Loucy (cell line): ENCODE measurements around the gene PNPLA2.

Source experiments
- H2AFZ ChIP-seq: fragments of 200-600 bp; sonication (generic); 2 replicates; pipeline ENCODE4 v1.6.0; 2016; ENCODE audit warnings: antibody characterized with exemption, mild to moderate bottlenecking, low read length, moderate library complexity
- H3F3A ChIP-seq: fragments of 200-600 bp; 2 replicates; pipeline ENCODE4 v1.6.0; 2016; ENCODE audit warnings: antibody characterized with exemption, low read depth, mild to moderate bottlenecking
- H3K27me3 ChIP-seq: fragments of 200-600 bp; sonication (generic); 2 replicates; pipeline ENCODE4 v1.6.1; 2014; ENCODE audit warnings: low read length, mild to moderate bottlenecking; ENCODE audit not compliant: insufficient read depth, poor library complexity, severe bottlenecking
- H3K36me3 ChIP-seq: fragments of 200-600 bp; sonication (generic); 2 replicates; pipeline ENCODE4 v1.6.1; 2016; ENCODE audit warnings: low read length; ENCODE audit not compliant: insufficient read depth
- H3K4me1 ChIP-seq: fragments of 200-600 bp; sonication (generic); 2 replicates; pipeline ENCODE4 v1.5.1; 2014; ENCODE audit warnings: low read length, mild to moderate bottlenecking; ENCODE audit not compliant: insufficient read depth, poor library complexity, severe bottlenecking
- H3K4me2 ChIP-seq: fragments of 200-600 bp; sonication (generic); 2 replicates; pipeline ENCODE4 v1.6.0; 2014; ENCODE audit warnings: antibody characterized with exemption, low read length, low read depth, mild to moderate bottlenecking; ENCODE audit not compliant: poor library complexity, severe bottlenecking
- H3K4me3 ChIP-seq: fragments of 200-600 bp; sonication (generic); 2 replicates; pipeline ENCODE4 v1.5.1; 2014; ENCODE audit warnings: low read length, mild to moderate bottlenecking, mixed read lengths; ENCODE audit not compliant: poor library complexity, severe bottlenecking
- H3K79me2 ChIP-seq: fragments of 200-600 bp; sonication (generic); 2 replicates; pipeline ENCODE4 v1.6.1; 2014; ENCODE audit warnings: low read length; ENCODE audit not compliant: insufficient read depth
- H3K9ac ChIP-seq: fragments of 200-600 bp; sonication (generic); 2 replicates; pipeline ENCODE4 v1.6.0; 2014; ENCODE audit warnings: mild to moderate bottlenecking, low read depth, low read length, moderate library complexity; ENCODE audit not compliant: poor library complexity, severe bottlenecking
- H3K9me2 ChIP-seq: fragments of 200-600 bp; sonication (generic); replicated peaks from 2 replicates; pipeline ENCODE4 v1.6.1; 2016; ENCODE audit warnings: low read depth, low read length, mixed read lengths
- H3K9me3 ChIP-seq: fragments of 200-600 bp; sonication (generic); 2 replicates; pipeline ENCODE4 v1.6.1; 2014; ENCODE audit warnings: mild to moderate bottlenecking, antibody characterized with exemption, low read length, low read depth; ENCODE audit not compliant: insufficient read depth
- H4K20me1 ChIP-seq: fragments of 200-600 bp; sonication (generic); 2 replicates; pipeline ENCODE4 v1.6.0; 2014; ENCODE audit warnings: antibody characterized with exemption, low read length, mild to moderate bottlenecking; ENCODE audit not compliant: insufficient read depth, poor library complexity, severe bottlenecking
- EZH2phosphoT487 ChIP-seq: fragments of 200-600 bp; IDR thresholded peaks from 2 replicates; pipeline ENCODE4 v1.6.1; 2018; ENCODE audit warnings: antibody characterized with exemption, mild to moderate bottlenecking, moderate library complexity, borderline replicate concordance
- TF ChIP-seq, protein P1 (sequence below): fragments of 200-600 bp; sonication (generic); conservative IDR thresholded peaks from 2 replicates; pipeline ENCODE4 v1.5.1; 2014; ENCODE audit warnings: mild to moderate bottlenecking, antibody characterized with exemption, low read length

PNPLA2 gene

DNA sequence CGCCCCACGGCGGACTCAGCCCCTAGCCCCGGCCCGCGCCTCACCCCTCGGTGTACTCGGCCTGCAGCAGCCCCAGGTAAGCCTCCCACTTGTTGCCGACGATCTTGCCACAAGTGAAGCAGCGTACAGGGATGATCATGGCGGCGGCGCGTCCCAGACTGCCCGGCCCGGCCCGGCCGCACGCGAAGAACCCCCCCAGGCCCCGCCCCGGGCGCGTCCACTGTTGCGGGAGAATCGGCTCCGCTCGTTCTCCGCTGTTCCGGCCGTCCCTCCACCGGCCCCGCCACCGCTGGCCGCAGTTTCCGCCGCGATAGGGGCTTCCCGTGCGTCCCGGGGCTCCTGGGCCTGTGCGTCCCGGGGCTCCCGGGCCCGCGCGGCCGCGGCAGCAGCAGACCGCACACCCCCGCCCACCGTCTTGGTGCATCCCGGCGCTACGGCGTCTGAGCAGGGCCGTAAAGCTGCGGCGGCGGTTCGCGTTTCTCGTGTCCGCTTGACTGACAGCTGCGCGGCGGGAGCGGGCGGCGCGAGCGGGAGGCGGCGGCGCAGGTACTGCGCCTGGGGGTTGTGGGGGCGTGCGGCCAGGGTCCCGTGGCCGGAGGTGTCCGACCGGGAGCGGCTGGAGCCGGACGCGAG lies 23.8 kb downstream of the PNPLA2 start, which contains the start of the genes POLR2L and TSPAN4:
TSS of gene POLR2L (minus strand) at position 160 of the 633 bp plus-strand sequence. CDS start at position 139, 21 bp downstream.
TSS of gene TSPAN4 (plus strand) at position 483 of the 633 bp plus-strand sequence. CDS start 7,453 bp downstream, outside the sequence.
- H3K9me2 ChIP-seq: no peaks in the 10 kb centered on the region
- H3K36me3 ChIP-seq: peaks cover 13% of the 10 kb centered on the region; the same call in 1 of the 2 replicates
- H3F3A ChIP-seq: no peaks in the 10 kb centered on the region
- no peaks in the 10 kb centered on the region for H3K27me3 ChIP-seq
- peak within 1 kb of the TSS; percentile 97 for H3K4me3 ChIP-seq
- H2AFZ ChIP-seq: peak within 1 kb of the TSS; percentile 99
- H3K9ac ChIP-seq: peak within 1 kb of the TSS; percentile 88
- TF ChIP-seq, protein P1, sequence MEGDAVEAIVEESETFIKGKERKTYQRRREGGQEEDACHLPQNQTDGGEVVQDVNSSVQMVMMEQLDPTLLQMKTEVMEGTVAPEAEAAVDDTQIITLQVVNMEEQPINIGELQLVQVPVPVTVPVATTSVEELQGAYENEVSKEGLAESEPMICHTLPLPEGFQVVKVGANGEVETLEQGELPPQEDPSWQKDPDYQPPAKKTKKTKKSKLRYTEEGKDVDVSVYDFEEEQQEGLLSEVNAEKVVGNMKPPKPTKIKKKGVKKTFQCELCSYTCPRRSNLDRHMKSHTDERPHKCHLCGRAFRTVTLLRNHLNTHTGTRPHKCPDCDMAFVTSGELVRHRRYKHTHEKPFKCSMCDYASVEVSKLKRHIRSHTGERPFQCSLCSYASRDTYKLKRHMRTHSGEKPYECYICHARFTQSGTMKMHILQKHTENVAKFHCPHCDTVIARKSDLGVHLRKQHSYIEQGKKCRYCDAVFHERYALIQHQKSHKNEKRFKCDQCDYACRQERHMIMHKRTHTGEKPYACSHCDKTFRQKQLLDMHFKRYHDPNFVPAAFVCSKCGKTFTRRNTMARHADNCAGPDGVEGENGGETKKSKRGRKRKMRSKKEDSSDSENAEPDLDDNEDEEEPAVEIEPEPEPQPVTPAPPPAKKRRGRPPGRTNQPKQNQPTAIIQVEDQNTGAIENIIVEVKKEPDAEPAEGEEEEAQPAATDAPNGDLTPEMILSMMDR: no peak
- TF ChIP-seq EZH2phosphoT487: no peak
- peak within 1 kb of the TSS; percentile 79 for H3K4me2 ChIP-seq
- peaks cover 49% of the 10 kb centered on the region for H3K4me1 ChIP-seq
- H3K79me2 ChIP-seq: peaks cover 31% of the 10 kb centered on the region
- H4K20me1 ChIP-seq: peaks cover 28% of the 10 kb centered on the region
- H3K9me3 ChIP-seq: no peaks in the 10 kb centered on the region

DNA sequence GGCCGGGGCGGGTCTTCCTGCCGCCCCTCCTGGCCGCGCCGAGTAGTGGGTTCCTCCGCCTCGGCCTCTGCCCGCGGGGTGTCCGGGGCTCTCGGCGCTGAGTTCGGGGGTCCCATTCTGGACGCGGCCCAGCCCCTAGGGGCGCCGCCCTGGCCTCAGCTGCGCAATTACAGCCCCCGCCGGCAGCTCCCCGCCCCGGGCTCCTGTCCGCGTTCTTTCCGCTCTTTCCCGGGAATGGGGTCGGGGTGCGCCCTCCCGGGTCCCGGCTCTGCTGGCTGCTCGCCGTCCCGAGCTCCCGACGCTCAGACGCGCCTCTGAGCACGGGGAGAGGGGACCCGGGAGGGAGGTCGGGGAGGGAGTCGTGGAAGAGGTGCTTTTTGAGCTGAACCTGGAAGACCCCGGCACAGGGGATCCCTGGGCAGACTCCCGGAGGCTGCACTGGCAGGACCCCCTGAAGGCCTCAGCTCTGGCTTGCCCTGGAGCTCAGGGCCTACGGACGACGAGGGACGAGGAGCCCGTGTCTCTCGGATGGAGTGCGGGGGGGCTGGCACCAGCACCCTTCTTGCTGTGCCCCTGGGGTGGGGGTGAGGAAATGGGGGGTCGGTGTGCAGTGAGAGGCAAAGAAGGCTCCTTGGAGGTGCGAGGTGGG lies 24.5 kb downstream of the PNPLA2 start:
- peak overlapping the region; percentile 79 for H3K4me2 ChIP-seq
- peak overlapping the region; percentile 99 for H2AFZ ChIP-seq
- H3K4me3 ChIP-seq: peak overlapping the region; percentile 97
- H3K36me3 ChIP-seq: peaks cover 13% of the 10 kb centered on the region; the same call in 1 of the 2 replicates
- no peaks in the 10 kb centered on the region for H3K27me3 ChIP-seq
- H3K79me2 ChIP-seq: peaks cover 31% of the 10 kb centered on the region
- H3K4me1 ChIP-seq: peaks cover 49% of the 10 kb centered on the region
- no peaks in the 10 kb centered on the region for H3K9me2 ChIP-seq
- H3K9me3 ChIP-seq: no peaks in the 10 kb centered on the region
- H3F3A ChIP-seq: no peaks in the 10 kb centered on the region
- no peak for TF ChIP-seq EZH2phosphoT487
- TF ChIP-seq, protein P1: no peak; the same call in 1 of the 2 replicates
- peak overlapping the region; percentile 88 for H3K9ac ChIP-seq
- H4K20me1 ChIP-seq: peaks cover 28% of the 10 kb centered on the region

DNA sequence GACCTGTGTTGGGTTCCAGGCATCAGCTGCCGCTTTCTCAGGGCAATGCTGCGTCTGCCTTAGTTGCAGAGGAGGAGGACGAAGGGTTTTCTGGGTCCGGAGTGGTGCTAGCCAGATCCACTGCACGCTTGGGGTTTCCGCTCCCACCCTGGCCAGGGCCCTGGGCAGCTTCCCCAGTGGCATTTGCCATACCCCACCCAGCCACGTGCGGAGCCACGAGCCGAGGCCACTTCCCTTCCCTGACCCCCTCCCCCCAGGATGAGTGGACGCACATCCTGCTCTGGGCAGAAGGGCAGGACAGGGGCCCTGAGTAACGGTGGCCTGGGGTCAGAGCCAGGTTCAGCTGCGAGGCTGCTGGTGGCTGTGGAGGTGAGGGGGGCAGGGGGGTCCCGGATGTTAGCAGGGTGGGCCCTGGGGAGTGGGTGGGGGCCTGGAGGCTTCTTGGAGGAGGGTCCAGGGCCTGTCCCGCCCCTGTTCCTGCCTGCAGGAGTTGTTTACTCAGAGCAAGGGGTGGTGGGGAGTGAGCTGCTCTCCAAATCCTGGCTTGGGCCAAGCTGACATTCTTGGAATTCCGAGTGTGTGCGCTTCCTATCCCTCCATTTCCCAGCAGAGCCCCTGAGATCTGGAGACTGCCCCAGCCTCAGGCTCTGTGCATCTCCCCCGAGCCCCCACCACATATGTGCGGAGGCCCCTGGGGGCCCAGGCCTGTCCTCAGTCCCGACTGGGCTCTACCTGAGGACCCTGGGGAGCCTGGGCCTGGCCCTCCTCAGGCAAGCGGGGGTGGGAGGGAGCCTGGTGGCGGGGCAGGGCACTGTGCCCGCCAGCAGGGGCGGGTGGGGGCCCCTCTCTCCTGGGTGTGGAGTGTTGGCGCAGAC lies 25.3 kb downstream of the PNPLA2 start:
- Histone ChIP-seq H3K9ac (peak overlapping the region; percentile 88), H3K4me3 (peak overlapping the region; percentile 97), H3K9me2 (no peaks in the 10 kb centered on the region), H2AFZ (no peak overlapping the region), H4K20me1 (peaks cover 24% of the 10 kb centered on the region), H3K4me1 (peaks cover 49% of the 10 kb centered on the region), H3K36me3 (peaks cover 8% of the 10 kb centered on the region; the same call in 1 of the 2 replicates), H3K9me3 (no peaks in the 10 kb centered on the region), H3K4me2 (peak overlapping the region; percentile 79), H3K27me3 (no peaks in the 10 kb centered on the region), H3K79me2 (peaks cover 31% of the 10 kb centered on the region), H3F3A (no peaks in the 10 kb centered on the region)
- TF ChIP-seq, protein P1: peak; percentile 32; the same call in 1 of the 2 replicates
- TF ChIP-seq EZH2phosphoT487: no peak
